ENCODE results near the gene ARRDC1.

Gene ARRDC1

DNA sequence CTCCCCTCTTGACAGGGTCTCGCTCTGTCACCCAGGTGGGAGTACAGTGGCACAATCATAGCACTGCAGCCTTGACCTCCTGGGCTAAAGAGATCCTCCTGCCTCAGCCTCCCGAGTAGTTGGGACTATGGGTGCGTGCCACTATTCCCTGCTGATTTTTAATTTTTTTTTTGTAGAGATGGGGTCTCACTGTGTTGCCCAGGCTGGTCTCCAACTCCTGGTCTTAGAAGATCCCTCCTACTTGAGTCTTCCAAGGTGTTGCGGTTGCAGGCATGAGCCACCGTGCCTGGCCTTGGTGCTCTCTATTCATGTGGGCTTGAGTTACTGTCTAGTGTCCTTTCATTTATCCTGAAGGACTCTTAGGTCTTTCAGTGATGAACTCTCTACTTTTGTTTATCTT lies 37.4 kb downstream of the ARRDC1 start:
- FAIRE-seq, result no peak

DNA sequence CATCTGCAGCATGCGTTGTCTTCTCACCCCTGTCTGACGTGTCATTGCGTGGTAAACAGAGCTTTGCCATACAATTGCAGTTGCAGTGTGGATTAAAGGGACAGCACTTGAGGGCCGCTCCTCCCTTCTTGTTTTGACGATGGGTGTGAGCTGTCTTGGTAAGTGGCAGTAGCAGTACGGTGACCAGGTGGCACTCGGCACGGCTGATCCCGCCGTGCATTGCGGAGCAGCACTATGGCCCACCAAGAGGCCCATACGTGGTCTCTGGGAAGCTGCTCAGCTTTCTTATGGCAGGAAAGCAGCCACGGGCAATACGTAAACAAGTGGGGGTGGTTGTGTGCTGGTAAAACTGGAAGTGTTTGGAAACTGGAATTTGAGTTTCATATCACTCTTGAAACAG lies 38.4 kb downstream of the ARRDC1 start:
- no peak for FAIRE-seq

DNA sequence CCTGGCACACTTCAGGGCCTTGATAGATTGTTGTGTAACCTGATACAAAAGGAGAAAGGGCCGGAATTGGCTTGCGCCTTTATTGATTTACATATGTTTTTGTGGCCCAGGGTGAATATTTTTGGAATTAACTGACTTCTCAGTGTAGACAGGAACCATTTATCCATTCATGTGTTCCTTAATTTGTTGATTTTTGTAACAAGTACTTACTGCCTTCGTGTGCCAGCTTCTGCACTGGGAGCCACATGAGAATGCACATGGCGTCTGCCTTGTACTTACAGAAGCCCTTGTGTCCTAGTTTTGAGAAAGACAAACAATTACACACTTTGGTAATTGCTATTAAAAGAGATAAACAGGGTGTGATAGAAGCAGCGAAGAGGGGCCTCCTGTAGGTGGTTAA lies 39.7 kb downstream of the ARRDC1 start:
- no peak for FAIRE-seq

DNA sequence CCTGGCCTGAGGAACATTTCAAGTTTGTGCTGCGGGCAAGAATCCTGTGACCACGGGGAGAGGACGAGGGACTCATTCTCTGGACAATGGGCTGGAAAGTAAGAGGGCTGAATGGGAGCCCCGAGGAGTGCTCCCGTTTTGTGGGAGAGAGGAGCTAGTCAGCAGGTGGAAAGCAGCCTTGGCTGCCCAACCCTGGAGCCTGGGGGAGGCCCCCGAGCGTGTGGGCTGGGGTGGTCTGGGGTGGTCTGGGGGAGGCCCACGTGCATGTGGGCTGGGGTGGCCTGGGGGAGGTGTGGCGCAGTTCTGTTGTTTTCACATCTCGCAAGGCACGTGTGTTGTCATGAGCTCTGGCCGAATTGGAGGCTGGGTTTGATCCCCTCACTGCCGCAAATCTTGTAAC lies 40.9 kb downstream of the ARRDC1 start:
- no peak for FAIRE-seq

GRCh38 chr9:137647096-137647714 lies 41.7 kb downstream of the ARRDC1 start:
- no peak for FAIRE-seq

DNA sequence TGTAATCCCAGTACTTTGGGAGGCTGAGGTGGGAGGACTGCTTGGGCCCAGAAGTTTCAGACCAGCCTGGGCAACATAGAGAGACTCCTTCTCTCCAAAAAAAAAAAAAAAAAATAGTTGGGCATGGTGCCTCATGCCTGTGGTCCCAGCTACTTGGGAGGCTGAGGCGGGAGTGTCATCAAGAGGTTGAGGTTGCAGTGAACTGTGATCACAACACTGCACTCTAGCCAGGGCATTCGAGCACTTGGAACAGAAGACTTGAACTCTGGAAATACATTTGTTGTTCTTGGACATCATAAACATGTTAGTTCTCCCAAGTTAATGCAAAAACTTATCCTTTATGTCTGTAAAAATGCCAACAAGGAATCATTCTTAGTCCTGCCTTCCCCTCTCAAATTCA lies 42.9 kb downstream of the ARRDC1 start:
- FAIRE-seq, result no peak

DNA sequence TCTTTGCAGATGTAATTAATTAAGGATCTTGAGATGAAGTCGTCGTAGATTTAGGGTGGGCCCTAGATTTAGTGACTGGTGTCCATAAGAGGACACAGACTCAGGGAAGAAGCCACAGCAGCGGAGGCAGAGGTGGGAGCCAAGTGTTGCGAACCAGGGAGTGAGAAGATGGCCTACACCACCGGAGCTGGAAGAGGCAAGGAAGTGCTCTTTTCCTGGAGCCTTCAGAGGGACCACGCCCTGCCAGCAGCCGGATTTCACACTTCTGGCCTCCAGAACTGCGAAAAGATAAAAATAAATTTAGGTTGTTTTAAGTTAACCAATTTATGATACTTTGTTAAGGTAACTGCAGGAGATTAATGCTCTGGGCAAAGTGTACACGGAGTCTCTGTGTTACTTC lies 44.1 kb downstream of the ARRDC1 start:
- FAIRE-seq, result no peak

DNA sequence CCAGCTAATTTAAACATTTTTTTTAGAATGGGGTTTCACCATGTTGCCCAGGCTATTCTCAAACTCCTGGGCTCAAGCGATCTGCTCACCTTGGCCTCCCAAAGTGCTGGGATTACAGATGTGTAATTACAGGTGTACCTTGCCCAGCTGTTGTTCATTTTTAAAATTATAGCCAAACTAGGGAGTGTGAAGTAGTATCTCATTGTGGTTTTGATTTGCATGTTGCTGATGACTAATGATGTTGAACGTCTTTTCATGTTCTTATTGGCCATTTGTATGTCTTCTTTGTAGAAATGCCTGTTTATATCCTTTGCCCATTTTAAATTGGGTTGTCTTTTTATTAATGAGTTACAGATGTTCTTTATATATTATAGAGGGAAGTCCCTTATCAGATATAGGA lies 44.8 kb downstream of the ARRDC1 start:
- no peak for FAIRE-seq

GRCh38 chr9:137650779-137651178 lies 45.3 kb downstream of the ARRDC1 start:
- no peak for FAIRE-seq

- no peak for FAIRE-seq
Observed at GRCh38 chr9:137656416-137656815, 50.9 kb downstream of the ARRDC1 start.

DNA sequence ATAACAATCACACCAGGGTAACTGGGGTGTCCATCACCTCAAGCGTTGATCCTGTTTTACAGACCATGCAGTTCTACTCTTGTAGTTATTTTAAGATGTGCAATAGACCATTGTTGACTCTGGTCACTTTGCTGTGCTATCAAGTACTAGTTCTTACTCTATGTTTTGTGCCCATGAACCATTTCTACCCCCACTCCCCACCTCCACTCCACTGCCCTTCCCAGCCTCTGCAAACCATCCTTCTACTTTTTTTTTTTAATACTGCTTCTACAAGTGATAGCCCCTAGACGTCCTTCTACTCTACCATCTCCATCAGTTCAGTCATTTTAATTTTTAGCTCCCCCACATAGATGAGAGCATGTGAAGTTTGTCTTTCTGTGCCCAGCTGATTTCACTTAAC lies 52.1 kb downstream of the ARRDC1 start:
- FAIRE-seq, result no peak

DNA sequence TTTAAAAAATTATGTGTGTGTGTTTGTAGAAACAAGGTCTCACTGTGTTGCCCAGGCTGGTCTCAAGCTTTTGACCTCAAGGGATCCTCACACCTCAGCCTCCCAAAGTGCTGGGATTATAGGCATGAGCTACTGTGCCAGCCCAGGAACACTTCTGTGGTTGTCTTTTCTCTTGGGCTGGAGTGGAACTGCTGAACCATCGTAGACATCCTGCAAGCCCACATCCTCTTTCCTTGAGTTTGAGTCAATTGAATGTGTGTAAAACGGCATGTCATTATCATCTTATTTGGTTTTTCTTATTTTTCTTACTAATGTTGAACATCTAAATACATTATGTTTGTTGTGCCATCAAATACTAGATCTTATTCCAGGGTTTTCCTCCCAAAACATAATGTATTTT lies 53.3 kb downstream of the ARRDC1 start:
- FAIRE-seq, result no peak

GRCh38 chr9:137660144-137660543 lies 54.7 kb downstream of the ARRDC1 start:
- no peak for FAIRE-seq

- no peak for FAIRE-seq
Observed at GRCh38 chr9:137663584-137663983, 58.1 kb downstream of the ARRDC1 start.

- no peak for FAIRE-seq
Observed at GRCh38 chr9:137664676-137665075, 59.2 kb downstream of the ARRDC1 start.

Measured in A204.1 (cell line).